OCI-LY1 (cell line): Measurements from ENCODE around the gene IL20.

ENCODE experiments used
- EZH2 ChIP-seq: fragments of 200-600 bp; sonication (generic), shearing (Covaris generic); IDR thresholded peaks from 2 replicates; pipeline ENCODE4 v1.8.0; 2017; ENCODE audit warnings: borderline replicate concordance, mixed run types, mild to moderate bottlenecking, antibody characterized with exemption, low read length, moderate library complexity, mixed read lengths
- TF ChIP-seq, protein P1 (sequence below): fragments of 200-600 bp; sonication (generic), shearing (Covaris generic); IDR thresholded peaks from 2 replicates; pipeline ENCODE4 v1.5.1; 2017; ENCODE audit warnings: mild to moderate bottlenecking, antibody characterized with exemption, low read length, moderate library complexity, mixed read lengths

DNA sequence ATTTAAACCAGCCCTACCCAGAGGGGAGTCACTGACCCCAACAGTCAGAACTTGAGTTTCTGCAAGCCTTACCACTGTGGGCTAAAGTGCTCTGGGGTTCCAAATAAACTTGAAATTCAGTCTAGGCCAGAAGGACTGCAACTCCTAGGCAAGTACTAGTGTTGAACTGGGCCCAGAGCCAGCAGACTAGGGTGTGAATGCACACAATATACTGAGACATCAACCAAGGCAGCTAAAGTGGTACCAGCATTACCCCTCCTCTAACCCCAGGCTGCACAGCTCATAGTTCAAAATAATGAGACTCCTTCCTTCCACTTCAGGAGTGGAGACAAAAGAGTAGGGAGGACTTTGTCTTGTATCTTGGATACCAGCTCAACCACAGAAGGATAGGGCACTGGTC is 18.9 kb upstream of the IL20 start:
- TF ChIP-seq, protein P1, sequence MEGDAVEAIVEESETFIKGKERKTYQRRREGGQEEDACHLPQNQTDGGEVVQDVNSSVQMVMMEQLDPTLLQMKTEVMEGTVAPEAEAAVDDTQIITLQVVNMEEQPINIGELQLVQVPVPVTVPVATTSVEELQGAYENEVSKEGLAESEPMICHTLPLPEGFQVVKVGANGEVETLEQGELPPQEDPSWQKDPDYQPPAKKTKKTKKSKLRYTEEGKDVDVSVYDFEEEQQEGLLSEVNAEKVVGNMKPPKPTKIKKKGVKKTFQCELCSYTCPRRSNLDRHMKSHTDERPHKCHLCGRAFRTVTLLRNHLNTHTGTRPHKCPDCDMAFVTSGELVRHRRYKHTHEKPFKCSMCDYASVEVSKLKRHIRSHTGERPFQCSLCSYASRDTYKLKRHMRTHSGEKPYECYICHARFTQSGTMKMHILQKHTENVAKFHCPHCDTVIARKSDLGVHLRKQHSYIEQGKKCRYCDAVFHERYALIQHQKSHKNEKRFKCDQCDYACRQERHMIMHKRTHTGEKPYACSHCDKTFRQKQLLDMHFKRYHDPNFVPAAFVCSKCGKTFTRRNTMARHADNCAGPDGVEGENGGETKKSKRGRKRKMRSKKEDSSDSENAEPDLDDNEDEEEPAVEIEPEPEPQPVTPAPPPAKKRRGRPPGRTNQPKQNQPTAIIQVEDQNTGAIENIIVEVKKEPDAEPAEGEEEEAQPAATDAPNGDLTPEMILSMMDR, result no peak
- no peak for TF ChIP-seq EZH2
